ENCODE data around the gene SLC39A7. TPM values are rescaled to one million over a fixed set of nuclear protein-coding genes. Genes with fewer than 3 reads are reported as not detected.

Gene SLC39A7
- total and polyA plus RNA-seq, 2 donors from 2014 or later, result 83.3 to 118 TPM

DNA sequence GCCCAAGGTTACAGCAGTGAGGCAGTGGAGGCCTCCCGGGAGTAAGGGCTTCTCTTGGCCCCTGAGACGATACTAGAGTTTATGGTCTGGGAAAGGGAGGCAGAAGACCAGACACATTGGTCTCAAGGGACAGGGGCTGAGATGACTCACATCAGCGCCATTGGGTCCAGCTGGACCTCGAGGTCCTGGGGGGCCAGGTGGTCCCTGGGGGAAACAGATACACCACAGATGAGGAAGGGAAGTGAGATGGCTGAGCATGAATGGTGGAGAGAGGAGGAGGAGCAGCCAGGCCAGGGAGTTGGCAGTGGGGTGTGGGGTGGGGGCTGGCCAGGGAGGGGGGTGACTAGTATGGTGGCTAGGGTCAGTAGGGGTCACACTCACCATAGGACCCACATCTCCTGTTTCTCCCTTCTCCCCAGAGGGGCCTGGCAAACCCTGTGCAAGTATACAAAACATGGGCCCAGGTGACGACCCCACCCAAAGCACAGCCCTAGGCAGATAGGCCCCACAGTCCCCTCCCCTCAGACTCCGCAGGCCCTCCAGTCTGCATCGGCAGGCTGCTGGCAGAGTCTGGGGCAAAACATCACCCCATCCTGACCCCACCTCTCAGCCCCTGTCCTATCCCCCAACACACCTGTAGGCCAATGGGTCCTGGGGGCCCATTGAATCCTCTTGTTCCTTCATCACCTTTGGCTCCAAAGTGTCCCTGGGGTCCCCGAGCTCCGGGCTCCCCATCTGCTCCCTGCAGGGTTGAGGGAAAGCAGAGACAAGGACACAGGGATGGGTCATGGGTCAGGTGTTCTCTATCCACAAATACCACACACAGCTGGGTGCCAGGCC is 30.3 kb upstream of the SLC39A7 start:
- H3K4me3 ChIP-seq (ENCODE audit: low read length in 3 of 3), result no peak overlapping the region
- no peaks in the 10 kb centered on the region for H3K27me3 ChIP-seq (ENCODE audit: control insufficient read depth, insufficient read depth, low read length)
- no peak overlapping the region for H3K27ac ChIP-seq (ENCODE audit: low read depth in 2 of 2, low read length in 2 of 2)
- no peak overlapping the region for H3K9ac ChIP-seq (ENCODE audit: low read length in 3 of 3)
- DNase-seq, result no peak
- no peaks in the 10 kb centered on the region for H3K36me3 ChIP-seq (ENCODE audit: control insufficient read depth in 2 of 3, insufficient read depth in 3 of 3, low read length in 3 of 3)
- TF ChIP-seq, protein P1, sequence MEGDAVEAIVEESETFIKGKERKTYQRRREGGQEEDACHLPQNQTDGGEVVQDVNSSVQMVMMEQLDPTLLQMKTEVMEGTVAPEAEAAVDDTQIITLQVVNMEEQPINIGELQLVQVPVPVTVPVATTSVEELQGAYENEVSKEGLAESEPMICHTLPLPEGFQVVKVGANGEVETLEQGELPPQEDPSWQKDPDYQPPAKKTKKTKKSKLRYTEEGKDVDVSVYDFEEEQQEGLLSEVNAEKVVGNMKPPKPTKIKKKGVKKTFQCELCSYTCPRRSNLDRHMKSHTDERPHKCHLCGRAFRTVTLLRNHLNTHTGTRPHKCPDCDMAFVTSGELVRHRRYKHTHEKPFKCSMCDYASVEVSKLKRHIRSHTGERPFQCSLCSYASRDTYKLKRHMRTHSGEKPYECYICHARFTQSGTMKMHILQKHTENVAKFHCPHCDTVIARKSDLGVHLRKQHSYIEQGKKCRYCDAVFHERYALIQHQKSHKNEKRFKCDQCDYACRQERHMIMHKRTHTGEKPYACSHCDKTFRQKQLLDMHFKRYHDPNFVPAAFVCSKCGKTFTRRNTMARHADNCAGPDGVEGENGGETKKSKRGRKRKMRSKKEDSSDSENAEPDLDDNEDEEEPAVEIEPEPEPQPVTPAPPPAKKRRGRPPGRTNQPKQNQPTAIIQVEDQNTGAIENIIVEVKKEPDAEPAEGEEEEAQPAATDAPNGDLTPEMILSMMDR (IDR thresholded peaks at IDR 0.05; ENCODE audit: borderline replicate concordance, extremely low read depth, insufficient read depth), result no peak
- no peaks in the 10 kb centered on the region for H3K4me1 ChIP-seq (ENCODE audit: control insufficient read depth in 2 of 3, insufficient read depth in 2 of 3, low read depth in 1 of 3, low read length in 3 of 3)
- H3K9me3 ChIP-seq (ENCODE audit: control insufficient read depth in 2 of 3, insufficient read depth in 1 of 3, low read length in 3 of 3), result no peaks in the 10 kb centered on the region
- no peak for FAIRE-seq
- intact Hi-C loops (cut with DNase I), result no loop called here

DNA sequence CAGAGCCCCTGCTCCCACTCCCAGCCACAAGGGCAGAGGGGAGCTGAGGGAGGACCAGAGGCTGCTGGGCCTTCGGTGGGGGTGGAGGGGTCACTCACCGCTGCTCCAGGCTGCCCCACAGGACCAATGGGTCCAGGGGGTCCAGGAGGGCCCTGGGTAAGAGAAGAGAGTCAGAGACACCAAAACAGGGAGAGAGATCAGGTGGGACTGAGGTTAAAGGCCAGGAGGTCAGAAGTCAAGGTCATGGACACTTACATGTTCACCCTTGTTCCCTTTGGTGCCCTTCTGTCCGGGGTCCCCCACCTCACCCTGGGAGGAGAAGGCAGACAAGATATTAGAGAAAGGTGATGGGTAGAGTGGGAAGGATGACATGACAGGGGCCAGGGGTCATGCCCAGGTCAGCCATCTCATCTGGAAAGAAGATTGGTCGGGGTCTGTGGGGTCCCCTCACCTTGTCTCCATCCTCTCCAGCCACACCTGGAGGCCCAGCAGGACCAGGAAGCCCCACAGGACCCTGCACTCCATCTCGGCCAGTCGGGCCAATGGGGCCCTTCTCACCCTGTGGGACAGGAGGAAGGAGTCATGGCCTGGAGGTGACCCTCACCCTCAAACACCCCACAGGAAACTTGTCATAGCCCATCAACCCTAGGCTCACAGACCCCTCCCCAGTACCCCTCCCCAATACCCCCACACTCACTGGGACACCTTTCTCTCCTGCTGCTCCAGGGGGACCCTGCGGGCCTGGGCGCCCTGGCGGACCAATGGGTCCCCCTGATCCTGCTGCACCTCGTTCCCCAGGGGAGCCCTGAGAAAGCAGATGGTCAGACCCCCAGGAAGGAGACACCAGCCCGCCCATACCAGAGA is 29.4 kb upstream of the SLC39A7 start:
- DNase-seq (peak in 1 of 5 donors; percentile 25), FAIRE-seq (no peak)
- intact Hi-C loops (cut with DNase I), result no loop called here
- H3K4me1 ChIP-seq (ENCODE audit: control insufficient read depth in 2 of 3, insufficient read depth in 2 of 3, low read depth in 1 of 3, low read length in 3 of 3), result no peaks in the 10 kb centered on the region
- no peaks in the 10 kb centered on the region for H3K27me3 ChIP-seq (ENCODE audit: control insufficient read depth, insufficient read depth, low read length)
- H3K36me3 ChIP-seq (ENCODE audit: control insufficient read depth in 2 of 3, insufficient read depth in 3 of 3, low read length in 3 of 3), result no peaks in the 10 kb centered on the region
- no peak overlapping the region for H3K27ac ChIP-seq (ENCODE audit: low read depth in 2 of 2, low read length in 2 of 2)
- TF ChIP-seq, protein P1 (IDR thresholded peaks at IDR 0.05; ENCODE audit: borderline replicate concordance, extremely low read depth, insufficient read depth), result no peak
- H3K9ac ChIP-seq (ENCODE audit: low read length in 3 of 3), result no peak overlapping the region
- no peaks in the 10 kb centered on the region for H3K9me3 ChIP-seq (ENCODE audit: control insufficient read depth in 2 of 3, insufficient read depth in 1 of 3, low read length in 3 of 3)
- no peak overlapping the region for H3K4me3 ChIP-seq (ENCODE audit: low read length in 3 of 3)

DNA sequence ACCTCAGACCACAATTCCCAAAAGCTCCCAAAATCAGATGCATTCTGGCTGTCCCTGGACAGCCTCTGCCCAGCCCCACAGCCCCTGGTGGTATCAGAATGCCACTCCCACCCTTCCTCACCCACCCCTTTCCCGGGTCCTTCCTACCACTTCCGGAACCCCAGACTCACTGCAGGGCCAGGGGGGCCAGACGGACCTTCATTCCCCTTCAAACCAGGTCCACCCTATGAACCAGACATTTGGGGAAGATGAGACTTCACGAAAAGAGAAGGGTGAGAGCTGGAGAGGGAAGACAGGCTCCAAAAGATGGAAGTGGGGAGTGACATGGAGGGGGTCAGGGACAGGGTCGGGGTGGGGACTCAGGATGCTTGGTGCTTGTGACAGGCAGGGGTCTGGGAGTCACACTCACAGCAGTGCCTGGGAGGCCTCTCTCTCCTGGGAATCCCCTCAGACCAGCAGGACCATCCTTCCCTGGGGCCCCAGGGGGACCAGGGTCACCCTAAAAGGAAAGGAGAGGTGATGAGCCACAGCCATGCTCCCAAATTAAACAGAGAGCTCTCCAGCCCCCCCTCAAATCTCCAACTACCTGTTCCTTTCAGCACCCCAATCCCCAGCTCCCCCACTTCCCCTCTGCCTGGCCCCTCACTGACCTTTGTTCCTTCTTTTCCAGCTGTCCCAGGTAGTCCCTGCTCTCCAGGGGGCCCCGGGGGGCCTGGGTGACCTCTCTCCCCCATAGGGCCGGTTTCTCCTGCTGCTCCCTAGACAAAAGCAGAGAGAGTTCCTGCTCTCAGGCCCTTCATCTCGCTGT is 28.6 kb upstream of the SLC39A7 start:
- Histone ChIP-seq H3K9ac (ENCODE audit: low read length in 3 of 3) (no peak overlapping the region), H3K9me3 (ENCODE audit: control insufficient read depth in 2 of 3, insufficient read depth in 1 of 3, low read length in 3 of 3) (no peaks in the 10 kb centered on the region), H3K36me3 (ENCODE audit: control insufficient read depth in 2 of 3, insufficient read depth in 3 of 3, low read length in 3 of 3) (no peaks in the 10 kb centered on the region), H3K4me1 (ENCODE audit: control insufficient read depth in 2 of 3, insufficient read depth in 2 of 3, low read depth in 1 of 3, low read length in 3 of 3) (no peaks in the 10 kb centered on the region), H3K27ac (ENCODE audit: low read depth in 2 of 2, low read length in 2 of 2) (no peak overlapping the region), H3K27me3 (ENCODE audit: control insufficient read depth, insufficient read depth, low read length) (no peaks in the 10 kb centered on the region), H3K4me3 (ENCODE audit: low read length in 3 of 3) (no peak overlapping the region)
- TF ChIP-seq, protein P1 (IDR thresholded peaks at IDR 0.05; ENCODE audit: borderline replicate concordance, extremely low read depth, insufficient read depth), result no peak
- DNase-seq (peak in 1 of 5 donors; percentile 31), FAIRE-seq (no peak)
- intact Hi-C loops (cut with DNase I), result no loop called here

Measured in kidney (tissue), 14 donors.